ENCODE data around the gene SNED1.
"Not testable (repeated sequence)": the region's sequence is repeated elsewhere in the genome, so short reads cannot be mapped to it uniquely, and the experiment has no call there.

DNA sequence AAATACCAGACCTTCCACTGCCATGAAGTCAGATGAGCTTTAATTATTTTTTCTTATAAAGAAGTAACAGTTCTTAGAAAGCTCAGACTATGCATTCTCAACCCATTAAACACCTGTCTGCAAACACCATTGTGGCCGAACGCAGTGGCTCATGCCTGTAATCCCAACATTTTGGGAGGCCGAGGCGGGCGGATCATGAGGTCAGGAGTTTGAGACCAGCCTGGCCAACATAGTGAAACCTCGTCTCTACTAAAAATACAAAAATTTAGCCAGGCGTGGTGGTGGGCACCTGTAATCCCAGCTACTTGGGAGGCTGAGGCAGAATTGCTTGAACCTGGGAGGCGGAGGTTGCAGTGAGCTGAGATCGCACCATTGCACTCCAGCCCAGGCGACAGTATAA lies 106.2 kb downstream of the SNED1 start:
- not testable (repeated sequence) for TF ChIP-seq CTCF (IDR thresholded peaks at IDR 0.05); HOXB13 (CRISPR knock-in tag; IDR thresholded peaks at IDR 0.05; ENCODE audit: low read depth); POLR2A (IDR thresholded peaks at IDR 0.05; ENCODE audit: low read length); EP300 (IDR thresholded peaks at IDR 0.05); MAX (IDR thresholded peaks at IDR 0.05); MYC (IDR thresholded peaks at IDR 0.05; ENCODE audit: borderline replicate concordance, low read length); RAD21 (conservative IDR thresholded peaks at IDR 0.05 in 1 of 2, IDR thresholded peaks at IDR 0.05 in 1 of 2); ESRRA (IDR thresholded peaks at IDR 0.05; ENCODE audit: borderline replicate concordance, low read length); TFCP2L1 (CRISPR knock-in tag; IDR thresholded peaks at IDR 0.05); MAFK (IDR thresholded peaks at IDR 0.05; ENCODE audit: partially characterized antibody); CBX2 (IDR thresholded peaks at IDR 0.05; ENCODE audit: borderline replicate concordance, low read depth); NFE2L2 (conservative IDR thresholded peaks at IDR 0.05; ENCODE audit: low read length)
- TF ChIP-seq, protein P1, sequence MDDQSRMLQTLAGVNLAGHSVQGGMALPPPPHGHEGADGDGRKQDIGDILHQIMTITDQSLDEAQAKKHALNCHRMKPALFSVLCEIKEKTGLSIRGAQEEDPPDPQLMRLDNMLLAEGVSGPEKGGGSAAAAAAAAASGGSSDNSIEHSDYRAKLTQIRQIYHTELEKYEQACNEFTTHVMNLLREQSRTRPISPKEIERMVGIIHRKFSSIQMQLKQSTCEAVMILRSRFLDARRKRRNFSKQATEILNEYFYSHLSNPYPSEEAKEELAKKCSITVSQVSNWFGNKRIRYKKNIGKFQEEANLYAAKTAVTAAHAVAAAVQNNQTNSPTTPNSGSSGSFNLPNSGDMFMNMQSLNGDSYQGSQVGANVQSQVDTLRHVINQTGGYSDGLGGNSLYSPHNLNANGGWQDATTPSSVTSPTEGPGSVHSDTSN (IDR thresholded peaks at IDR 0.05): not testable (repeated sequence)
